PC-3 (cell line): ENCODE measurements around the gene MID1. TPM values are rescaled to one million over a fixed set of nuclear protein-coding genes. Genes with fewer than 3 reads are reported as not detected.

Experiments
- ATAC-seq: fragments of 200-7000 bp; cut with Tn5 transposase; 2 replicates; pipeline ENCODE4 v1.9.1; 2020; ENCODE audit warnings: mild to moderate bottlenecking, moderate library complexity
- BruUV-seq: library from RNA; stranded (reverse); fragments of 400-500 nt; replicated peaks from 2 replicates; lab custom pipeline; 2021; lab: Mats Ljungman, UMichigan
- CTCF ChIA-PET: fragments of 300-600 bp; sonication (Branson Sonifier 250); formaldehyde crosslinking; loops from one replicate; lab custom pipeline; 2022; ENCODE audit warnings: antibody characterized with exemption; lab: Charles Lee
- POLR2A ChIA-PET: fragments of 300-600 bp; sonication (Branson Sonifier 250); formaldehyde crosslinking; loops from one replicate; lab custom pipeline; 2022; ENCODE audit warnings: antibody characterized with exemption; ENCODE audit not compliant: unreplicated experiment; lab: Charles Lee
- DNase-seq: peaks from one replicate; pipeline ENCODE4 v3.0.0-alpha.2; 2015
- H2AFZ ChIP-seq: fragments of 300-600 bp; sonication (generic); 2 replicates; pipeline ENCODE4 v1.6.0; 2016; ENCODE audit warnings: antibody characterized with exemption, low read length
- H3F3A ChIP-seq: fragments of 300-600 bp; sonication (generic); one replicate; pipeline ENCODE4 v1.6.0; 2017; ENCODE audit warnings: antibody characterized with exemption, low read length, control low read depth, mild to moderate bottlenecking; ENCODE audit not compliant: unreplicated experiment
- H3K27ac ChIP-seq: fragments of 300-600 bp; sonication (generic); 2 replicates; pipeline ENCODE4 v1.5.1; 2016; ENCODE audit warnings: mild to moderate bottlenecking, low read length
- H3K27me3 ChIP-seq: fragments of 300-600 bp; sonication (generic); 2 replicates; pipeline ENCODE4 v1.6.1; 2016; ENCODE audit warnings: low read length, mixed read lengths
- H3K36me3 ChIP-seq: fragments of 300-600 bp; sonication (generic); 2 replicates; pipeline ENCODE4 v1.6.1; 2016; ENCODE audit warnings: low read depth, mixed run types, low read length, mixed read lengths
- H3K4me1 ChIP-seq: fragments of 300-600 bp; sonication (generic); 2 replicates; pipeline ENCODE4 v1.5.1; 2016; ENCODE audit warnings: low read length; ENCODE audit not compliant: insufficient read depth
- H3K4me2 ChIP-seq: fragments of 300-600 bp; sonication (generic); 2 replicates; pipeline ENCODE4 v1.6.0; 2016; ENCODE audit warnings: low read length
- H3K4me3 ChIP-seq: fragments of 300-600 bp; sonication (generic); 2 replicates; pipeline ENCODE4 v1.5.1; 2016; ENCODE audit warnings: mild to moderate bottlenecking, low read length, mixed read lengths
- H3K79me2 ChIP-seq: fragments of 300-600 bp; sonication (generic); 2 replicates; pipeline ENCODE4 v1.6.1; 2017; ENCODE audit warnings: low read length, mixed read lengths
- H3K9ac ChIP-seq: fragments of 300-600 bp; sonication (generic); 2 replicates; pipeline ENCODE4 v1.6.0; 2016; ENCODE audit warnings: mild to moderate bottlenecking, low read length
- H3K9me2 ChIP-seq: fragments of 300-600 bp; sonication (generic); replicated peaks from 2 replicates; pipeline ENCODE4 v1.6.1; 2016; ENCODE audit warnings: mixed run types, low read length, mixed read lengths
- H3K9me3 ChIP-seq: fragments of 300-600 bp; sonication (generic); 2 replicates; pipeline ENCODE4 v1.6.1; 2016; ENCODE audit warnings: low read length, mixed read lengths
- H4K20me1 ChIP-seq: fragments of 300-600 bp; sonication (generic); 2 replicates; pipeline ENCODE4 v1.6.1; 2016; ENCODE audit warnings: low read length, mixed read lengths
- CTCF ChIP-seq: fragments of 300-600 bp; sonication (generic); conservative IDR thresholded peaks from 2 replicates; pipeline ENCODE4 v1.5.1; 2017; ENCODE audit warnings: antibody characterized with exemption, low read depth, mild to moderate bottlenecking, low read length
- EZH2 ChIP-seq: fragments of 300-600 bp; sonication (generic); IDR thresholded peaks from one replicate; pipeline ENCODE4 v1.6.1; 2017; ENCODE audit warnings: antibody characterized with exemption, mild to moderate bottlenecking, low read length; ENCODE audit not compliant: unreplicated experiment
- EZH2phosphoT487 ChIP-seq: fragments of 300-600 bp; sonication (generic); IDR thresholded peaks from 2 replicates; pipeline ENCODE4 v1.6.1; 2018; ENCODE audit warnings: mild to moderate bottlenecking, antibody characterized with exemption, low read length, borderline replicate concordance
- intact Hi-C: fragments of 100-400 bp; cut with micrococcal nuclease; formaldehyde crosslinking; loops from 2 replicates; pipeline ENCODE4 v1.9.0; 2023
- total RNA-seq: library from RNA; depleted of rRNA; stranded (reverse); fragments of >200 nt; gene quantifications from 2 replicates; pipeline ENCODE4 v1.2.3, GENCODE V29; 2014

The MID1 gene
- total RNA-seq, 1 experiment from 2014 or later = 21.9 TPM

DNA sequence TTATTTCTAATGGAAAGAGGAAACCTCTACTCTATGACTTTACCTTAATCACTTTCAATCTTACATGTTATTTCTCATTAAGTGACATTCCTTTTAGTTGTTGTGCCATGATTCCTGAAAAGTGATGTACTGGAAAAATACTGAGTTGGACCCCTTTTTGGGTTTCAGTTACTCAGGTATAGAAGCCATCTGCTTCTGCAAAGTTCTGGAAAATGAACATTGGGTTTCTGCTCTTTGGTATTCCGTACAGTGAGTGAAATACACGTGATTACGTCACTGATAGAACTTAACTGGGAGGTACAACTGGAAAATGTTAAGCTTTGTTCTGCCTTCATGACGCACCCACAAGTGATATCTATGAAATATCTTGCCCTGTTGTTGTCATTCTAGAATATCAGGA lies 114.7 kb downstream of the MID1 start:
- H3K27me3 ChIP-seq = no peaks in the 10 kb centered on the region
- no peaks in the 10 kb centered on the region for H3K36me3 ChIP-seq
- no peaks in the 10 kb centered on the region for H4K20me1 ChIP-seq
- H3K4me2 ChIP-seq = no peak overlapping the region
- ATAC-seq (no peak), DNase-seq (no peak)
- no peak overlapping the region for H3K27ac ChIP-seq
- TF ChIP-seq EZH2 (no peak), CTCF (no peak), EZH2phosphoT487 (no peak)
- BruUV-seq = no TSS peak
- no peaks in the 10 kb centered on the region for H3F3A ChIP-seq
- ChIA-PET CTCF (no interaction called here), POLR2A (no interaction called here)
- H3K79me2 ChIP-seq = no peaks in the 10 kb centered on the region
- no peak overlapping the region for H3K4me3 ChIP-seq
- intact Hi-C loops = no loop called here
- no peaks in the 10 kb centered on the region for H3K4me1 ChIP-seq
- H3K9ac ChIP-seq = no peak overlapping the region
- no peaks in the 10 kb centered on the region for H3K9me2 ChIP-seq
- no peaks in the 10 kb centered on the region for H3K9me3 ChIP-seq
- H2AFZ ChIP-seq = no peak overlapping the region

DNA sequence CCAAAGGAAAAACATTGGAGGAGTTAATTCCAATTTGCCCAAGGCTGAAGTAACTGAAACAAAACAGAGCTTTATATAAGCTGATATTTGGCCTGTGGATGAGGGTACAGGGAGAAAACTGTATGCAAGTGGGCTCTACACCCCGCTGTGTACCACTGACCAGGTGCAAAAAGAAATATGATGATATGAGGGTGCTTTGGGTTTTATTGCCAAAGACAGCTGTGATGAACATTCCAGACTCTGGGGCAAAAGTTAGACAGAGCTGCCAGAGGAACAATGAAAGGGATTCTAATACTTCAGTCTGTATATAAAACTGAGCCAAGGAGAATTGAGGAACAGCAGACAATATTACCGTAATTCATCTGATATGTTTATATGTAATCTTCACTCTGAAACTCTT lies 117.4 kb downstream of the MID1 start:
- Histone ChIP-seq H3F3A (no peaks in the 10 kb centered on the region), H3K4me2 (no peak overlapping the region), H4K20me1 (no peaks in the 10 kb centered on the region), H3K36me3 (no peaks in the 10 kb centered on the region), H2AFZ (no peak overlapping the region), H3K79me2 (no peaks in the 10 kb centered on the region), H3K9me2 (no peaks in the 10 kb centered on the region), H3K27me3 (no peaks in the 10 kb centered on the region), H3K27ac (no peak overlapping the region), H3K4me1 (no peaks in the 10 kb centered on the region), H3K9me3 (no peaks in the 10 kb centered on the region), H3K9ac (no peak overlapping the region), H3K4me3 (no peak overlapping the region)
- TF ChIP-seq EZH2 (no peak), EZH2phosphoT487 (no peak), CTCF (no peak)
- DNase-seq (no peak), ATAC-seq (no peak)
- no TSS peak for BruUV-seq
- CTCF ChIA-PET = no interaction called here
- intact Hi-C loops = no loop called here
- POLR2A ChIA-PET = no interaction called here

- Histone ChIP-seq H3K9me2 (no peaks in the 10 kb centered on the region), H3K36me3 (no peaks in the 10 kb centered on the region), H3K9me3 (no peaks in the 10 kb centered on the region), H3K4me3 (no peak overlapping the region), H3F3A (no peaks in the 10 kb centered on the region), H3K9ac (no peak overlapping the region), H3K4me2 (no peak overlapping the region), H2AFZ (no peak overlapping the region), H3K4me1 (no peaks in the 10 kb centered on the region), H3K79me2 (no peaks in the 10 kb centered on the region), H3K27me3 (no peaks in the 10 kb centered on the region), H3K27ac (no peak overlapping the region), H4K20me1 (no peaks in the 10 kb centered on the region)
- POLR2A ChIA-PET = no interaction called here
- ATAC-seq (no peak), DNase-seq (no peak)
- TF ChIP-seq EZH2phosphoT487 (no peak), EZH2 (no peak), CTCF (no peak)
- BruUV-seq = no TSS peak
- CTCF ChIA-PET = no interaction called here
- intact Hi-C loops = no loop called here
These were observed 118.8 kb downstream of the MID1 start for GRCh38 chrX:10501611-10502010.
